ENCODE data around the gene JPT1. TPM values are rescaled to one million over a fixed set of nuclear protein-coding genes. Genes with fewer than 3 reads are reported as not detected.
A peak's percentile ranks its signal among the peaks of the same experiment; 100 is the strongest.

Gene JPT1
- total RNA-seq, 1 donor from 2014 or later, result 20.3 TPM

DNA sequence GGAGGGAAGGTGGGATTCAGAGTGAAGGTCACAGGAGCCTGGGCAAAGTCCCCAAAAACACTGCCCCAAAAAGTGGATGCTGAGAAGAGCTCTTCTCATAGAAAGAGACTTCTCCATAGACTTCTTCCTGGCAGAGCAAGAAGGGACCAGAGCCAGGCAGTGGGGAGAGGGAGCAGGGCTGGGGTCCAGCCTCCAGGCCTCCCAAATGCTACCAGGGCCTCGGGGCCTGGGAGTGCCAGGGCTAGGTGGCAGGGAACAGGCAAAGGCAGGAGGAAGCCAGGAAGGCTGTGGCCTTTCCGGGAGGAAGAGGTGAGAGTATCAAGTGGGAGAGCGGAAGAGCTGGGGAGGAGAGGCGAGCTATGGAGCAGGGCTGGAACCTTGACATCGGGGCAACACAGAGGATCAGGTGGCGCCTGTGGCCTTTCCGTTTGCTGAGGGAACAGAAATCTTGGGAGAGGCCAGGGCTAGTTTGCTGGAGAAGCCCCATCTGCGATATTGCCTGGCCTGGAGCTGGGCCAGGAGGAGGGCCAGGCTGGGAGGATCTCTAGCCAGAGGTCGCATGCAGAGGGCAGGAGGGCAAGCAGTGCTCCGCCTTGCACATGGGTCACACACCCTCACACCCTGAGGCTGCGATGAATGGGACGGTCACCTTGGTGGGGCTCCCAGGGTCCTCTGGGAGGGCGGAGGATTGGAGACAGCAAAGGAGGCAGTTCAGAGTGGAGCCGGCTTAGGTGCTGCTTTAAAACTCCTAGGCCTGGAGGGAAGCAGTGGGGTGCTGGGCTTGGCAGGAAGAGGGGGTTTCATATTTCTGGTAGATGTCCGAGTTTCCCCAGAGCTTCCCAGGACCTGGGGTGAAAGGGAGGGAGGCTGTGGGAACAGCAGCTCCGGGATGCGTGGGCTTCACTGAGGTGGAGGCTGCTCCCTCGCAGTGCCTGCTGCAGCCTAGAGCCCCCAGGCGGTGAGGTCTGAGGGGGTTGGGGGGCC lies 63.1 kb downstream of the JPT1 start:
- ATAC-seq (peak; percentile 12), DNase-seq (ENCODE audit: low spot score) (no peak)
- intact Hi-C loops (cut with DNase I), result no loop called here

DNA sequence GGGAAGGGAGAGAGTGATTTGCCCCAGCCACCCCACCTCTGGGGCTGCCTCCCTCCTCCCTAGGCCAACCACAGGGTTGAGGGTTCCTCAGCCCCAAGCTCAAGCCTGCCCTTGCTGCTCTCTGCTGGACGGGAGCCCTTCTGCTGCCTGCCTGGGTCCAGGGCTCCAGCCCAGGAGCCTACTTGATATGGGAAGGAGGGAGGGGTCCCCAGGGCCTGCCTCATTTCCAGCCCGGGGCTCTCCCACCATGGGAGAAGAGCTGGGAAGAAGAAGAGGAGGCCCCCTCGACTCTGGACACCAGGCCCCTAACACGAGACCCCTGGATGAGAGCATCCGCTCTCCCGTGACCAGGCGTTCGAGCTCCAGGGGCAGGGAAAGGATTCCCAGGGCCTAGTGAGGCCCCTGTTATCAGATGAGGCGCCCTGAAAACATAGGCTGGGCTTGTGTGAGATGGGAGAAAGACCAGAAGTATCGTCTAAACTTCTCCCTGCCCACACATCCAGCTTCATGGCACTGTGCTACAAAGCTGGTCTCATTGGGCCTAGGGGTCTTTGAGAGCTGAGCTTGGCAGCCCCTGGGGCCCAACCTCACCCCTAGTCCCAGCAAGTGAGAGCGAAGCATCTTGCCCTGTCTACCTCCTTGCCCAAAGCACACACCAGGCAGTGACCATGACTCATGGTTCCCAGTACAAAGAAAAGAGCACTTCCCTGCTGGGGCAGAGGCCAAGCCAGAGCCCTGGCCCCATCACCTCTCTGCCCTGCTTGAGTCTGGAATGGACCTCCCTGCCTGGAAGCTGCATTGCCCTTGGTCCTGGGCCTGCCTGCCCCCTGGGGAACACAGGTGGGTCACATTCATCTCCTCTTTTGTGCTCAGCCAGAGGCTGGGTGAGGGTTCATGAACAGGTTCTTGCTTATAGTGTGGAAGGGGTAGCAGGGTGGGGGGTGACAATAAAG lies 65.6 kb downstream of the JPT1 start:
- intact Hi-C loops (cut with DNase I), result no loop called here
- DNase-seq (ENCODE audit: low spot score) (no peak), ATAC-seq (peak; percentile 27)

- DNase-seq (ENCODE audit: low spot score) (peak; percentile 87), ATAC-seq (peak; percentile 75)
- intact Hi-C loops (cut with DNase I), result no loop called here
These were observed 66.5 kb downstream of the JPT1 start, which contains the start of gene SLC16A5 for GRCh38 chr17:75087558-75088453. Gene SLC16A5 (plus strand): TSS chr17:75087954. CDS start chr17:75093637, 5,683 bp downstream.

GRCh38 chr17:75087182-75087557 lies 67.1 kb downstream of the JPT1 start:
- DNase-seq (ENCODE audit: low spot score), result no peak
- no peak for ATAC-seq
- intact Hi-C loops (cut with DNase I), result no loop called here

GRCh38 chr17:75086496-75087181 lies 67.7 kb downstream of the JPT1 start:
- ATAC-seq, result no peak
- no peak for DNase-seq (ENCODE audit: low spot score)
- intact Hi-C loops (cut with DNase I), result no loop called here

Other genes starting within 250 kb of the JPT1 start
- not detected for gene USH1G, start 231.3 kb downstream of the JPT1 start, total RNA-seq
- gene OTOP2, start 230.2 kb downstream of the JPT1 start, total RNA-seq, result not detected
- gene OTOP3, start 218.6 kb downstream of the JPT1 start, total RNA-seq, result not detected
- 16.1 TPM for gene HID1, start 181.8 kb downstream of the JPT1 start, total RNA-seq
- gene CDR2L, start 166.9 kb downstream of the JPT1 start, total RNA-seq, result 11.5 TPM
- 20.1 TPM for gene MRPL58, start 141.8 kb downstream of the JPT1 start, total RNA-seq
- 147 TPM for gene ATP5PD, start 107.5 kb downstream of the JPT1 start, total RNA-seq
- gene KCTD2, start 107.3 kb downstream of the JPT1 start, total RNA-seq, result 37.5 TPM
- gene SLC16A5, start 66.6 kb downstream of the JPT1 start, total RNA-seq, result 10.5 TPM
- 11.7 TPM for gene ARMC7, start 44.5 kb downstream of the JPT1 start, total RNA-seq
- gene NT5C, start 22.8 kb downstream of the JPT1 start, total RNA-seq, result 38.7 TPM
- 296 TPM for gene SUMO2, start 28.4 kb upstream of the JPT1 start, total RNA-seq
- gene NUP85, start 51.2 kb upstream of the JPT1 start, total RNA-seq, result 71.1 TPM
- 75.0 TPM for gene GGA3, start 107.1 kb upstream of the JPT1 start, total RNA-seq
- gene MRPS7, start 107.4 kb upstream of the JPT1 start, total RNA-seq, result 21.8 TPM
- gene MIF4GD, start 116.7 kb upstream of the JPT1 start, total RNA-seq, result 26.2 TPM
- gene SLC25A19, start 134.9 kb upstream of the JPT1 start, total RNA-seq, result 22.5 TPM